ENCODE results near the gene RMDN3.

RMDN3 gene

GRCh38 chr15:40716165-40716564 lies 38.9 kb downstream of the RMDN3 start:
- ATAC-seq = no peak
- TF ChIP-seq CREB5 (CRISPR knock-in tag; IDR thresholded peaks at IDR 0.05; ENCODE audit: low read depth) = no peak
- TF ChIP-seq OSR1 (CRISPR knock-in tag; IDR thresholded peaks at IDR 0.05) = no peak
- no peak for TF ChIP-seq TCF4 (CRISPR knock-in tag; IDR thresholded peaks at IDR 0.05; ENCODE audit: borderline replicate concordance)

- TF ChIP-seq PPARA (CRISPR knock-in tag; IDR thresholded peaks at IDR 0.05; ENCODE audit: borderline replicate concordance) (no peak), BACH2 (CRISPR knock-in tag; IDR thresholded peaks at IDR 0.05; ENCODE audit: borderline replicate concordance) (no peak), CSRNP3 (CRISPR knock-in tag; IDR thresholded peaks at IDR 0.05) (no peak), RARB (CRISPR knock-in tag; IDR thresholded peaks at IDR 0.05) (no peak), TSHZ2 (CRISPR knock-in tag; IDR thresholded peaks at IDR 0.05) (no peak), OSR1 (CRISPR knock-in tag; IDR thresholded peaks at IDR 0.05) (no peak), ZNF8 (CRISPR knock-in tag; IDR thresholded peaks at IDR 0.05) (no peak), CSDC2 (CRISPR knock-in tag; IDR thresholded peaks at IDR 0.05) (no peak), CREB5 (CRISPR knock-in tag; IDR thresholded peaks at IDR 0.05; ENCODE audit: low read depth) (no peak), ZFP30 (CRISPR knock-in tag; IDR thresholded peaks at IDR 0.05) (no peak), TOX (CRISPR knock-in tag; IDR thresholded peaks at IDR 0.05; ENCODE audit: borderline replicate concordance) (no peak), ESRRG (CRISPR knock-in tag; IDR thresholded peaks at IDR 0.05) (no peak), ISL1 (CRISPR knock-in tag; IDR thresholded peaks at IDR 0.05) (no peak), ZC3H10 (CRISPR knock-in tag; IDR thresholded peaks at IDR 0.05) (no peak)
- no peak for ATAC-seq
These were observed 40.9 kb downstream of the RMDN3 start for GRCh38 chr15:40714144-40714543.

- no peak for ATAC-seq
- TF ChIP-seq ZNF70 (CRISPR knock-in tag; IDR thresholded peaks at IDR 0.05) (no peak), SNAI2 (CRISPR knock-in tag; IDR thresholded peaks at IDR 0.05) (no peak), ZNF8 (CRISPR knock-in tag; IDR thresholded peaks at IDR 0.05) (no peak), ESRRG (CRISPR knock-in tag; IDR thresholded peaks at IDR 0.05) (no peak), RARB (CRISPR knock-in tag; IDR thresholded peaks at IDR 0.05) (no peak), TSHZ2 (CRISPR knock-in tag; IDR thresholded peaks at IDR 0.05) (no peak), ARNTL (CRISPR knock-in tag; IDR thresholded peaks at IDR 0.05; ENCODE audit: borderline replicate concordance, low read depth) (no peak), TCF4 (CRISPR knock-in tag; IDR thresholded peaks at IDR 0.05; ENCODE audit: borderline replicate concordance) (no peak), PATZ1 (CRISPR knock-in tag; IDR thresholded peaks at IDR 0.05; ENCODE audit: borderline replicate concordance) (no peak)
These were observed 48.9 kb downstream of the RMDN3 start for GRCh38 chr15:40706121-40706520.
